Stimulated activated CD4-positive, alpha-beta T cell treated with anti-CD3 and anti-CD28 coated beads, TNF-alpha, amount 100 ng/mL, for 4 hours (primary cell): ENCODE results near the gene DUOX2.
"Not testable (repeated sequence)": the region's sequence is repeated elsewhere in the genome, so short reads cannot be mapped to it uniquely, and the experiment has no call there.

ENCODE experiments used
- DNase-seq, 3 experiments: peaks; one replicate each; pipeline ENCODE4 v3.0.0-alpha.2; 2020; ENCODE audit warnings: low read depth in 3 of 3

The DUOX2 gene

GRCh38 chr15:45073602-45074001, 40.4 kb downstream of the DUOX2 start:
- DNase-seq = not testable (repeated sequence)

DNA sequence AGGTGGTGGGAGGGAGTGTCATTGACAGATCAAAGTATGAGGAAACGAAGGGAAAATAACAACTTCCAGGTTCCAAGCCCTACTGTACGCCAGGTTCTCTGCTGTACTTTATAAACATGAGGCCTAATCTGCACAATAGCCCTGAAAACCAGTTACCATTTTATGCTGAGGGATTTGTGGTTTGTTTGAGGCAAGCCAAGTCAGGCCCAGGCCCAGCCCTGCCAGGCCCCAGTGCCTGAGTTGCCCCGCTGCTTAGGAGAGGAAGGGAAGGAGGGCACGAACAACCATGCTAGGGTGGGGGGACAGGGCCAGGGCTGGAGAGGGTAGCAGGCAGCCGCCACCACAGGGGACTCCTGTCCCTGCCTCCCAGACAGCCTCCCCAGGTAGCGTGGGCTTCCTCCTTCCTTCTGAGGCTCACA, 44.0 kb downstream of the DUOX2 start:
- not testable (repeated sequence) for DNase-seq

GRCh38 chr15:45064386-45064785, 49.6 kb downstream of the DUOX2 start:
- no peak for DNase-seq

GRCh38 chr15:45062301-45062700, 51.7 kb downstream of the DUOX2 start:
- not testable (repeated sequence) for DNase-seq

DNA sequence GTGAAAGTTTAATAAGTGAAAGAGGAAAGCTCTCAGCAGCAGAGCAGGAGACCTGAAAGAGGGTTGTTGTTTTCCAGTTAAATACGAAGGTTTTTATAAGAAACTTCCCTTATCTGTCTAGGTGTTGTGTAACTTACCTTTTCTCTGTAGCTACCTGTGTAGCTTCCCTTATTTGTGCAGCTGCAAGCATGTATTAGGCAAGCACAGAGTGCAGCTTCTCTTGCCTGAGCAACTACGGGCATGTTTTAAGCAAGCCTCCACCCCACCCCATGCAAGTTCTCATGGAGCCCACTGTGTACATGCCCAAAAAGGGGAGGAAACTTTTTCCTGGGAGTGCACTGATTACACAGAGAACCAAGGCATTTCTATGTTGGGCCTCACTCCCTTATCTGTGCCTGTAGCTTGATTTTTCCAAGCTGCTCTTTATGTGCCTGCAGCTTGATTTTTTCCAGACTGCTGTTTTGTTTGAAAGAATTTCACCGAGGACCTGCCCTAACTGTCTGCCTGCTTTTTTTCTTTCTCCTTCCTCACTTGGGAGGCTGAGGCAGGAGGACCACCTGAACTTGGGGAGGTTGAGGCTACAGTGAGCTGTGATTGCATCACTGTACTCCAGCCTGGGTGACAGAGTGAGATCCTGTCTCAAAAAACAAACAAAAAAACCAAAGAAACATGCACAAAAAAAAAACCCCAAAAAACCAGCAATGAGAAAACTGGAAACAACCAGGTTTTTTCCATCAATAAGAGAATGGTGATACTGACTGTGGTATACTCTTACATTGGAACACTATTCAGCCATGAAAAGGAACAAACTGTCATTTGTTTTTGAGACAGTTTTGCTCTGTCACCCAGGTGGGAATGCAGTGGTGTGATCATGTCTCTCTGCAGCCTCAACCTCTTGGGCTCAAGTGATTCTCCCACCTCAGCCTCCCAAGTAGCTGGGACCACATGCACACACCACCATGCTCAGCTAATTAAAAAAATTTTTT, 55.0 kb downstream of the DUOX2 start:
- not testable (repeated sequence) for DNase-seq

DNA sequence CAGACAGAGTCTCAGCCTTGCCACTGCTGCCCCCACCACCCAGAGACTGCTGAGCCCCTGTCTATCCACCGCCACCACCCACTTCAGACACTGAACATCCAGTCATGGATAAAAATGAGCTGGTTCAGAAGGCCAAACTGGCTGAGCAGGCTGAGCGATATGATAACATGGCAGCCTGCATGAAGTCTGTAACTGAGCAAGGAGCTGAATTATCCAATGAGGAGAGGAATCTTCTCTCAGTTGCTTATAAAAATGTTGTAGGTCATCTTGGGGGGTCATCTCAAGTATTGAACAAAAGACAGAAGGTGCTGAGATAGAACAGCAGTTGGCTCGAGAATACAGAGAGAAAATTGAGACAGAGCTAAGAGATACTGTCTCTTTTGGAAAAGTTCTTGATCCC, 61.3 kb downstream of the DUOX2 start:
- DNase-seq = not testable (repeated sequence)

DNA sequence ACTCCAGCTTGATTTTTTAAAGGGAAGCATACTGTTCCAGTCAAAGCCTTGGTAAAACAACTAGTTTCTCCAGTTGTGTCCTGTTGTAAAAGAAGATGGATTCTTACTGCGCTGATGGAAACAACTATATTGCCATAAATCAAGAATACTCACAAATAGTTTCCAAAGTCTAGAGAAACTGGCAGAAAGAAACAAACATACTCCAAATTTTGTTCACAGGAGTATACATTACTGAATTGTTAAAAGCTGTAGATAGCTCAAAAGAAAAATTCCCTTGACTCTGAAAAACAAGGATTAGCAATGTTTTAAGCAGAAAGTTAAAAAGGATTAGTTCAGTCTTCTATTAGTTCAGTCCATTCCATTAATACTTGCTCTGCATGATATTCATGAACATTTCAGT, 63.4 kb downstream of the DUOX2 start:
- DNase-seq = no peak

DNA sequence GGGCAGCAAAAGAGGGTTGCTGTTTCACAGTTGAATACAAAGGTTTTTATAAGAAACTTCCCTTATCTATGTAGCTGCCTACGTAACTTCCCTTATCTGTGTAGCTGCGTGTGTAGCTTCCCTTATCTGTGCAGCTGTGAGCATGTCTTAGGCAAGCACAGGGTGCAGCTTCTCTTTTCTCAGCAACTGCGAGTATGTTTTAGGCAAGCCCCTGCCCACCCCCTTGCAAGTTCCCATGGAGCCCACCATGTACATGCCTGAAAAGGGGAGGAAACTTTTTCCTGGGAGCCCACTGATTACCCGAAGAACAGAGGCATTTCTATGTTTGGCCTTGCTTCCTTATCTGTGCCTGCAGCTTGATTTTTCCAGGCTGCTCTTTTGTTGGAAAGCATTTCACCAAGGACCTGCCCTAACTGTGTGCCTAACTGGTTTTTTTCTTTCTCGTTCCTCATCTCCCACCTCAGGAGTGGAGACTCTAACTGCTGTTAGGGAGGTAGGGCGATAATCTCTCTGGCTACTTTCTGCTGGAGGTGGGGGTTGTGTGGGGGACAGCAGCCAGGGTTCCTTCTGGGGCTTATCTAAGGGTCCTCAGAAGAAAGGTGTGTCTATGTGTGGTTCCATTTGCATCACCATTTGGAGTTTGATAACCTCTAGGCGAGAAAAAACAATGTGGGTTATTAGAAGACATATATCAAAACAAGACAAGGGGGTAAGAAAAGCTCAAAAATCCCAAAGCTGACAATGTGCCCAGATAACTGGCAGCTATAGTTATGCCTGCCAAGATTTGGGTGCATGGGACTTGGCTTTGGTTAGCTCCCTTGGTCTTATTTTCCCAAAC, 65.0 kb downstream of the DUOX2 start:
- DNase-seq = no peak

- DNase-seq = not testable (repeated sequence)
Observed at GRCh38 chr15:45048449-45048793, 65.6 kb downstream of the DUOX2 start.

GRCh38 chr15:45044270-45044669, 69.7 kb downstream of the DUOX2 start:
- not testable (repeated sequence) for DNase-seq

DNA sequence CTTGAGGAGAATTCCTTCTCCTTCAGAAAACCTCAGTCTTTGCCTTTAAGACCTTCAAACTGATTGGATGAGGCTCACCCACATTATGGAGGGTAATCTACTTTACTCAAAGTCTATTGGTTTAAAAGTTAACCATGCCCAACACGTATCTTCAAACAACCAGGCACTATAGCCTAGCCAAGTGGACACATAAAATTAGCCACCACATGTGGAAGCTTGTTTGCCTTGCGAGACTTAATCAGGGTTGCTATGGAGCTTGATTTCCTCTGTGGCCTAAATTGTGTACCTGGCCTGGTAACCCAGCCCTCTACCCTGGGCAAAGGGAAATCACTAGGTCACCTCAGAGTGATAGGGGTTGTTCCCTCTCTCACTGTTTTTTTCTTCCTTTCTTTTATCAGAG, 71.1 kb downstream of the DUOX2 start:
- DNase-seq = not testable (repeated sequence)
